GM18505 (cell line): ENCODE measurements around the gene LIFR.

Experiments
- ATAC-seq: cut with Tn5 transposase; IDR thresholded peaks from one replicate; pipeline ENCODE4 v1.9.1; 2021; ENCODE audit not compliant: unreplicated experiment
- POLR2A ChIP-seq: IDR thresholded peaks from 4 replicates; pipeline ENCODE4 v1.6.1; 2011; ENCODE audit warnings: borderline replicate concordance; ENCODE audit not compliant: insufficient read depth, insufficient read length; ENCODE audit errors: extremely low read depth

LIFR gene

DNA sequence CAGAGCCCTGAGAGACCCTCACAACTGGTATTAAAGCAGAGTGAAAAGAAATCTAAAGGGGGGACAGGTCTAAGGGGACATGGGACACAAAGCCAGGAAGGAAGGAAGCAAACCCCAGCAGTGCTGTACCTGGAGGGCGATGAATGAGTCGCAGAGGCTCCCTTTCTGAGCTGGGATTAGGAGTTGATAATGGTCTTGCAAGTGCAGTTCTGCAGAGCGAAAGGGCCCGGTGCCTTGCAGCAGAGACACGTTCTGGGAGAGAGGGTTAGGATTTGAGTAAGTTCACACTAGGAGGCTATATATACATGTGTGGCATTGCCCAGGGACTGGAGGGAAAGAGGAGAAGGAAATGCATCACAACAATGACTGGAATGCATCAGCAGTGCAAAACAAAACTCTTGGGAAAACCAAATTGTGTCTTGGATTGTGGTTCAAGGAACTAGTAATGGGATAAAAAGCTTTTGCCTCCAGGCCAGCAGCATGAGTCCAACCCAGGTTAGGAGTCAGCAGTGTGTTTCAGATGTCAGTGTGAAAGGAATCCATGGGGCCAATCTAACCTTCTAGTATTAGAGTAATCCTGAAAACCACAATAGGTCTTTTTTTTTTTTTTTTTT lies 38.8 kb upstream of the LIFR start:
- TF ChIP-seq POLR2A = no peak
- ATAC-seq = no peak

DNA sequence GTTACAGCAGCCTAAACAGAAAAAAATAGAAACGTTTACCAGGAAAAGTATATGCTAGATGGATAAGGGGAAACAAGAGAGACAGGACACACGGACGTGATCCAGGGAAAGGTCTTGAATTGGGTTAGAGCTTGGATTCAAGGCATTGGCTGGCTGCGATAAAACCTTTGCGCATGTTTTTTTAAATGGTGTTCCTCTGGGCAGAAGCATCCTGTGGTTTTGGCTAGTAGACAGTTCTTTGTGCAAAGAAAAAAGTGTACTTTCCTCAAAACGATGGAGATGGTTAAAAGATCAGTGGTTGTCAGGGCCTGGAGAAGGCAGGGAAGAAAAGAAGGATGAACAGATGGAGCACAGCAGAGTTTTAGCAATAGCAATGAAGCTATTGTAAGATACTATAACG lies 37.5 kb upstream of the LIFR start:
- no peak for ATAC-seq
- TF ChIP-seq POLR2A = no peak

DNA sequence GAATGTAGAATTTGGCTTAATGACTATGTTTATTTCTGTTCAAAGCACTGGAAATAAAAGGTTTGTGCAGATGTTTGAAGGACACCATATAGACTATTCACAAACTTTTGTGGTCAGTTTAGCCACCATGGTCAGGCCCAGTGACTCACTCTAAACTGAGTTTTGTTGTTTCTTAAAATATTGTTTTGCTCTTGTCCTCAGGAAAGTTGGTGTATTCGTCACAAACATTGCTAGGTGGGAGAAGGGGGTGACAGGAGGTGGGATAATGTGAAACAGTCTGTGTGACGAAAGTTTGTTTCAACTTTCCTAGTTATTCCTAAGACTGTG lies 35.0 kb upstream of the LIFR start:
- no peak for ATAC-seq

DNA sequence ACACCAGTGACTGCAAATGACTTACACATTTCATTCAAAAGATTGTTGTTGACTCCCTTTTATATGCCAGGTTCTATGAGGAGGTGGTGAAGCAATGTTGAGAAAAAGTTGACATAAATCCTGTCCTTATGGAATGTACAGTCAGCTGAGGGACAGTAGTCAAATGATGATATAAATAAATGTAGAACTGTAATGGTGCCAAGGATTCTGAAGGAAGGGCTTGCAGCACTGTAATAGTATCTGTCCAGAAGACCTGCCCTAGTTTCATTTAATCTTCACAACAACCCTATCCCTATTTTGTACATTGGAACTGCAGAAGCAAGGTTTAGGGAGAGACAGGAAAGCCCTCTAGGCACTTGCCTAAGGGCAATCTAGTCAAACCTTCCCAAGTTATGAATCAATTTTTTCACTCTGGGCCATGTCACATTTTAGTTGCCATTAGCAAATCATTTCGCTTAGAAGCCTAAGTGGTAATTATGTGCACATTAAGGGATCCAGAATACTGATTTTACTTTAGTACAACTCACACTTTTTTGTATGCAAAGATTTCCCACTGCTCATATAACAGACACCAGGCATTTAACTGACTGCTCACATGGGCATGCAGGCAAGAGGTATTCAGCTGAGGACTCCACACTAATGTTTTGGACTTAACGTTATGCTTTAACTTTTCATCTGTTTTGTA lies 34.5 kb upstream of the LIFR start:
- TF ChIP-seq POLR2A = no peak
- no peak for ATAC-seq

More for the DNA sequence above, 35.0 kb upstream of the LIFR start:
- no peak for TF ChIP-seq POLR2A

DNA sequence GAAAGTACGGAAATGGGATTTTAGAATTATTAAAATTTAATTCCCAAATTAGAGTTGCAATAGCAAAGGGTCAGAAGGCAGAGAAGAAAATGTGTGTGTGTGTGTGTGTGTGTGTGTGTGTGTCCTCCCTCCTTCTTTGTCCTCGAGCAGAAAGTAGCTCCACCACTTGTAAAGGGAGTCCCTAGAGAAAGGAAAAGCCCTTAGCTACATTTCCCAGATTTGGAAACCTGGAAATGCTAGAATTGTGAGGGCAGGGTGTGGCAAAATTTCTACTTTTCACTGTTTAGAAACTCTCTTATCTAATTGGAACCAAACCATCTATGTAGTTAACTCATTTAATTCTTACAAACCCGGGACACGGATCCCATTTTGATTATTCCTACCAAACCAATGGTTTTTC lies 33.2 kb upstream of the LIFR start:
- no peak for TF ChIP-seq POLR2A
- ATAC-seq = no peak

DNA sequence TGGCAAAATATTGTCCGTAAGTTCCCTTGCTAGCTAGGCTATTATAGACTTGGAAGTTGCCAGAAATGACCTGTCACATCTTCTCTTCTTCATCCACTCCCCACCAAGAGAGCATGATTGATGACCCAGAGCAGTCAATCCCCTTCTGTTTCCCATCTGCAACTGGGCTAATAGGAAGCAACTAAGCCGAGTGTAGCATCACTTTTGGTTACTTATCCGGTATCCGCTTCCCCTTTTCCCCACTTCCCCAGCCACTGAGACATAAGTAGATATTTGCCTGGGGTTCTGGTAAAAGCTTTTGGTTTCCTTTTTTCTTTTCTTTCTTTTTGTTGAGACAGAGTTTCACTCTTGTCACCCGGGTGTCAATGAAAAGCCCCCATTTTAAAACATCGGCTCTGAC lies 29.4 kb upstream of the LIFR start:
- ATAC-seq = no peak
- TF ChIP-seq POLR2A = no peak

DNA sequence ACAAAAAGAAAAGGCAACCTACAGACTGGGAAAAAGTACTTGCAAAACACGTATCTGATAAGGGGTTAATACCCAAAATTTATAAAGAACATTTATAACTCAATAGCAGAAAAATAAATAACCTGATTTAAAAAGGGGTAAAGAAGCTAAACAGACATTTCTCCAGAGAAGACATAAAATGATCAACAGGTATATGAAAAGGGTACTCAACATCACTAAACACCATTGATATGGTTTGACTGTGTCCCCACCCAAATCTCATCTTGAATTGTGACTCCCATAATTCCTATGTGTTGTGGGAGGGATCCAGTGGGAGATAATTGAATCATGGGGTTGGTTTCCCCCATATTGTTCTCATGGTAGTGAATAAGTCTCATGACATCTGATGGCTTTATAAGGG lies 27.1 kb upstream of the LIFR start:
- no peak for ATAC-seq
- TF ChIP-seq POLR2A = no peak

DNA sequence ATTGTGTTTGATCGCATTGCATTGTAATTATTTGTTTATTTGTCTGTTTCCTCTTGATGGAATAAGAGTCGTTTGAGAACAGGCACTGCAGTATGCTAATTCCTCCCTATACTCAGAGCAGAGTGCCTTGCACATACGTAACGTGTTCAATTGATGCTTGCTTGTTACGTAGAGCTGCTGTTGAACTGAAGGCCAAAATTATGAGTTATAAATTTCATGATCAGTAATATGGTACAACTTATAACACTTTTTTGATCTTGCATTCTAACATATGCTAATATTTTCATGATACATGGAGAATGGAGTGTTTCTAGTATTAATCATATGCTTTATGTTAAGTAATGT lies 26.5 kb upstream of the LIFR start:
- TF ChIP-seq POLR2A = no peak

DNA sequence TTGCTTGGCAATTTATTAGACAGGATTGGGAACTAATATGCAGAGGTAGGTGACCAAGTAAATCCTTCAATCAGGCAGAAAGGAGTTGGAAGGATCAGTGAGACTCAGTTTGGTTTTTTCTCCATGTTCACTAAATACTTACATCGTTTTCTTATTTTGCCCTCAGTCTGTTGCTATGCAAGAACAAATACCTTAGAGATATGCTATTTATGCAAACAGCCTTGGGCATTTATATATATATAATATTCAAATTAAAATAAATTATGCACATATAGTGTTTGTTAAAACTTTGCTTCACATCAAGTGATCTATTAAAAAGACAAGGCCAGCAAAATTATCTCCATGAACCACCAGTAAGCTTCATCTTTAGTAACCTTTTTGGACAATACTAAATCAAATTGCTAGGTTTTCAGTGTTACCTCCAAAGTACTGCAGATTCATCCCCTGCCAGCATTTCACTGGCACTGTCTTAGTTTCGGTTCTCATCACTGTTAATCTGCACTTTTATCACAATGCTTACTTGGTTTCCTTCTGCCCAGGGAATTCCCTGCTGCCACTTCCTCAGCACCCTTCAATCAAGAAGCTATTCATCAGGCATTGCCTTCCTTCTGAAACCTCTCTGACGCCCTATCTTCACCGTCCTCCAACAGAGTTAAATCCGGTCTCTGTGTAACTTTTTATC lies 26.0 kb upstream of the LIFR start:
- no peak for ATAC-seq
- TF ChIP-seq POLR2A = no peak

More for the DNA sequence above, 26.5 kb upstream of the LIFR start:
- no peak for ATAC-seq

DNA sequence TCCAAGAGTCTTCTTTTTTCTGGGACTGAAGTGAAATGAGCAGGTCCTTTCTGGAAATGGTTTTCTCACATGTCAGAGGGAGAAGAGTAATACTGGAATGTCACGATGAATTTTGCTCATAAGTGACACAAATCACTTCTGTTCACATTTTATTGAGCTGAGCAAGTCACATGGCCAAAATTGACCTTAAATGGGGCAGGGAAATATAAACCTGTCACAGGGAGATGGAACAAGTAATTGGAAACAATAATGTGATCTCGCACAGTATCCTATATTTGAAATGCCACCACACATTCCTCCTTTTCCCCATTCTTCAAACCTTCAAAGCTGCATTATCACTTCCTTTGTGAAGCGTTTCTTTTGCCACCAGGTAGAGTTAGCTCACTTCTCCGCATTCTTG lies 25.2 kb upstream of the LIFR start:
- no peak for ATAC-seq
- no peak for TF ChIP-seq POLR2A

DNA sequence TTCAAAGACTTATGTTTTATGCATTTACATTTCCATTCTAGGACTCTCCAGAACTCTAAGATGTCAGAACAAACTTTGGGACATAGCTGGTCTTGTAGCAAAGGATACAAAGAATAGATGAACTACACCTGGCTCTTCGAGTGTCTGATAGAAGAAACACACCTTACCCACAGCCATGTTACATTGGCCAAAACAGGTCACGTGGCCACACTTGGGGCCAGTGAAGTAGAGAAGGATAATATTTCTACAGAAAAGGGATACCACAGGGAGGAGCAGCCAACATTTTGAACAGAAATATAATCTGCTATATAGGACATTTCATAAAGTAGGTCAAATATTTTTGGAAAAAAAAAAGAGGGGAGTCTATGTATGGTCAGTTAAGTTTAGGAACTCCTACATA lies 22.7 kb upstream of the LIFR start:
- no peak for TF ChIP-seq POLR2A
- no peak for ATAC-seq

DNA sequence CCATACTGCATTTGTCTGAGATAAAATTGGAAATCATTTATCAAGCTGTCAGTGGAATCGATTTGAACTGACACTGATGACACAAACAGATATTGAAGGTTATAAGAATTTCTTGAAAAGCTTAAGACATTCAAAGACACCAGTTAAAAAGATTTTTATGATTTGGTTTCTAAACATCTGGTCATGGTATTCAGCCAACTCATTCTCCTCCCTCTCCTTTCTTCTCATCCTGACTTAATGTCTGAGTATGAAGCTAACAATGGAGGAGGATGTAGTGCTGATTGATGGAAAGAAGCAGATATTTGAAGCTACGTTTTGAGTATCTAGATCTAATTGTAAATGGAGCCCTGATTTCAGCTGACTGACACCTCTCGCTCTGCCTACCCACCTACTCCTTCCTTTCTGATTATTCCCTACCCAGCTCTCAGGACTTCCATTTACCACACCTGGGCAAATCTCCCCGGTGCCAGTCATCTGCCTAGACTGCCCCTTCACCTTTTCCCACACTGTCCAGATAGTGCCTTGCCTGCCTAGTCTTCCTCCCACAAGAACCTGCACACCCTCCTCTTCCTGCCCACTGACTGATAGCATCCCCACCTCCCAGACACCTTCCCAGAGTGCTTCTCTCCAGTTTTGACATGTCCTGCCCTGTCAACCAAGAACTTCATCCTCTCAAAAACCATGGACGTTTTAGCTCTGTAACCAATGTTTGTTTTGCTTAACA lies 20.7 kb upstream of the LIFR start:
- ATAC-seq = no peak
- TF ChIP-seq POLR2A = no peak

DNA sequence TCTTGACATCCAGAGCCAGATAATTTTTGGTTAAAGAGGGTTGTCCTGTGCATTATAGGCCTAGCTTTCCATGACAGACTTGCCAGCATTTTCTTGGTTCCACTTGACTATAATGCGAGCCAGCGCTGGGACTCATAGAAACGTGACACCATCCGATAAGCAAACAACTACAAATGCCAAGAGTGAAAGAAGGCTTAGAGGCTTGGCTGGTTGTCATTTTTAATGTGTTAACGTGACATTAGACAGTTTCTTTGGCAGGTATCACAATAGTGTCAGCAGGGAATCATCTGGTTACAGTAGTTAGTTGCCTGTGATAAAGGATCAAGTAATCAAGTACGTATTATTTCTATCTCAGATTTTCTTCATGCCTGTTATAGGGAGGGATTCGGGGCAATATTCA lies 20.0 kb upstream of the LIFR start:
- no peak for ATAC-seq
- TF ChIP-seq POLR2A = no peak

DNA sequence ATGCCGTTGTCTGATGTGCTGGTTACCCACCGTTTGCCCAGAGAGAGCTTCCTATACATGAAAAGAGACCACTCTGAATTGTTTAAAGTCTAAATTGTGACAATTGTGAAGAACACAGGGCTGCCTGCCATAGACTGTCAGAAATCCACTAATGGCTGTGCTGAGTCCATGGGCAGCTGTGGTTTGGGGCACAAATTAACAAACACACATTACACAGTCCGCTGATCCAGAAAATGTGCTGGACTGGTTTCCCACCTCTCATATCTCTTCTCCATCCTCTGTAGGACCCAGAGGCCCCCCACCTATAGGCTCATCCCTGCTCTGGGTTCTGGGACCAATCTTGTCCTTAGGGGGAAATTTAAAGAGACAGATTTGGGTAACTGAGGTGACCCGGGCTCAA lies 19.0 kb upstream of the LIFR start:
- TF ChIP-seq POLR2A = no peak
- ATAC-seq = no peak
